ENCODE measurements around the gene CCDC77. TPM values are rescaled to one million over a fixed set of nuclear protein-coding genes. Genes with fewer than 3 reads are reported as not detected.

Gene CCDC77
- 3.6 and 4.5 TPM in 2 replicates for total RNA-seq

GRCh38 chr12:401235-402028, at the start of gene CCDC77:
Gene CCDC77 (plus strand): TSS chr12:401644. CDS start chr12:409384, 7,740 bp downstream.

GRCh38 chr12:389142-390096, 12.0 kb upstream of the CCDC77 start, which contains the start of gene KDM5A:
Gene KDM5A (minus strand): TSS chr12:389320. CDS start chr12:389091, 229 bp downstream.

GRCh38 chr12:459430-460258, 58.2 kb downstream of the CCDC77 start, which contains the start of gene B4GALNT3:
Gene B4GALNT3 (plus strand): TSS chr12:459939. CDS start chr12:460377, 438 bp downstream.

Other genes with a start within 250 kb of the CCDC77 start
- not detected in 2 replicates for gene SLC6A12, start 187.5 kb upstream of the CCDC77 start, total RNA-seq
- gene SLC6A13, start 138.8 kb upstream of the CCDC77 start, total RNA-seq, result 0.36 TPM in 1 of 2 replicates, not detected in the other
- gene KDM5A, start 12.3 kb upstream of the CCDC77 start, total RNA-seq, result 58.2 and 67.7 TPM in 2 replicates
- gene B4GALNT3, start 58.3 kb downstream of the CCDC77 start, total RNA-seq, result 0.32 and 0.36 TPM in 2 replicates